Activated naive CD4-positive, alpha-beta T cell treated with anti-CD3 and anti-CD28 coated beads, Interleukin-2, amount 50 U/mL, for 24 hours (primary cell): Measurements from ENCODE around the gene GOT1.

Source experiments
- H3K27ac Mint-ChIP-seq: one replicate; pipeline ENCODE4 v1.8.0; 2021; ENCODE audit warnings: mild to moderate bottlenecking, mixed read lengths
- H3K27me3 Mint-ChIP-seq: one replicate; pipeline ENCODE4 v1.8.0; 2021; ENCODE audit warnings: mixed read lengths
- H3K36me3 Mint-ChIP-seq: one replicate; pipeline ENCODE4 v1.8.0; 2021; ENCODE audit warnings: mixed read lengths
- H3K4me1 Mint-ChIP-seq: one replicate; pipeline ENCODE4 v1.8.0; 2021; ENCODE audit warnings: mixed read lengths
- H3K4me3 Mint-ChIP-seq: one replicate; pipeline ENCODE4 v1.8.0; 2021; ENCODE audit warnings: mild to moderate bottlenecking, mixed read lengths
- H3K9me3 Mint-ChIP-seq: one replicate; pipeline ENCODE4 v1.8.0; 2021; ENCODE audit warnings: mixed read lengths

The GOT1 gene

GRCh38 chr10:99365311-99365710 lies 65.1 kb downstream of the GOT1 start:
- Mint-ChIP-seq H3K36me3 (no peaks in the 10 kb centered on the region), H3K4me3 (no peak overlapping the region), H3K27me3 (peaks cover 14% of the 10 kb centered on the region), H3K4me1 (no peaks in the 10 kb centered on the region), H3K27ac (no peak overlapping the region), H3K9me3 (no peaks in the 10 kb centered on the region)

- Mint-ChIP-seq H3K27ac (no peak overlapping the region), H3K4me1 (no peaks in the 10 kb centered on the region), H3K36me3 (no peaks in the 10 kb centered on the region), H3K9me3 (no peaks in the 10 kb centered on the region), H3K27me3 (peaks cover 7% of the 10 kb centered on the region), H3K4me3 (no peak overlapping the region)
These were observed 66.3 kb downstream of the GOT1 start for GRCh38 chr10:99364125-99364524.

GRCh38 chr10:99360934-99361333 lies 69.5 kb downstream of the GOT1 start:
- H3K4me1 Mint-ChIP-seq, result no peaks in the 10 kb centered on the region
- no peak overlapping the region for H3K4me3 Mint-ChIP-seq
- no peaks in the 10 kb centered on the region for H3K27me3 Mint-ChIP-seq
- H3K27ac Mint-ChIP-seq, result no peak overlapping the region
- H3K36me3 Mint-ChIP-seq, result no peaks in the 10 kb centered on the region
- no peaks in the 10 kb centered on the region for H3K9me3 Mint-ChIP-seq

- H3K36me3 Mint-ChIP-seq, result no peaks in the 10 kb centered on the region
- H3K27me3 Mint-ChIP-seq, result peaks cover 7% of the 10 kb centered on the region
- no peaks in the 10 kb centered on the region for H3K4me1 Mint-ChIP-seq
- no peak overlapping the region for H3K4me3 Mint-ChIP-seq
- H3K9me3 Mint-ChIP-seq, result no peaks in the 10 kb centered on the region
- no peak overlapping the region for H3K27ac Mint-ChIP-seq
These were observed 72.3 kb downstream of the GOT1 start for GRCh38 chr10:99358101-99358500.

- Mint-ChIP-seq H3K9me3 (no peaks in the 10 kb centered on the region), H3K4me1 (no peaks in the 10 kb centered on the region), H3K27ac (no peak overlapping the region), H3K36me3 (no peaks in the 10 kb centered on the region), H3K27me3 (peaks cover 7% of the 10 kb centered on the region), H3K4me3 (no peak overlapping the region)
These were observed 72.7 kb downstream of the GOT1 start for GRCh38 chr10:99357691-99358090.

GRCh38 chr10:99353182-99353581 lies 77.2 kb downstream of the GOT1 start:
- H3K4me3 Mint-ChIP-seq, result no peak overlapping the region
- no peaks in the 10 kb centered on the region for H3K36me3 Mint-ChIP-seq
- no peak overlapping the region for H3K27ac Mint-ChIP-seq
- peaks cover 8% of the 10 kb centered on the region for H3K27me3 Mint-ChIP-seq
- H3K4me1 Mint-ChIP-seq, result no peaks in the 10 kb centered on the region
- no peaks in the 10 kb centered on the region for H3K9me3 Mint-ChIP-seq

GRCh38 chr10:99347672-99348071 lies 82.8 kb downstream of the GOT1 start:
- Mint-ChIP-seq H3K27me3 (peaks cover 4% of the 10 kb centered on the region), H3K4me3 (no peak overlapping the region), H3K27ac (no peak overlapping the region), H3K36me3 (no peaks in the 10 kb centered on the region), H3K9me3 (no peaks in the 10 kb centered on the region), H3K4me1 (no peaks in the 10 kb centered on the region)
